GM19238 (cell line): ENCODE measurements around the gene SEMA6B.

Experiments
- DNase-seq: peaks from one replicate; pipeline ENCODE4 v3.0.0; 2011; ENCODE audit warnings: low spot score; ENCODE audit not compliant: insufficient read length

Gene SEMA6B

DNA sequence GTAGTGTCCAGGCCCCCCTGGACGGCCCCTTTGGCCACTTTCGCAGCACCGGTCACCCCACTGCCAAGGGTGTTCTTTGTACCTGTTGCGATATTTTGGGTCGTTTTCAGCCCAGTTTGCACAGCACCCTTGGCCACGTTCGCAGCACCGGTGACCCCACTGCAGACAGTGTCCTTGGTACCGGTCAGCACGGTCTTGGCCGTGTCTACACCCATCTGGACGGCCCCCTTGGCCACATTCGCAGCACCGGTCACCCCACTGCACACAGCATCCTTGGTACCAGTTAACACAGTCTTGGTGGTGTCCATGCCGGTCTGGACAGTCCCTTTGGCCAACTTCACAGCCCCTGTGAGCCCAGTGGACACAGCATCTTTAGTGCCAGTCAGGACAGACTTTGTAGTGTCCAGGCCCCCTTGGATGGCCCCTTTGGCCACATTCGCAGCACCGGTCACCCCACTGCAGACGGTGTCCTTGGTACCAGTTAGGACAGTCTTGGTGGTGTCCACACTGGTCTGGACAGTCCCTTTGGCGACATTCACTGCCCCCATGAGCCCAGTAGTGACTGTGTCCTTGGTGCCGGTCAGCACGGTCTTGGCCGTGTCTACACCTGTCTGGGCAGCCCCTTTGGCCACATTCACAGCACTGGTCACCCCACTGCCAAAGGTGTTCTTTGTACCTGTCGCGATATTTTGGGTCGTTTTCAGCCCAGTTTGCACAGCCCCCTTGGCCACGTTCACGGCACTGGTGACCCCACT is 48.0 kb downstream of the SEMA6B start:
- no peak for DNase-seq

DNA sequence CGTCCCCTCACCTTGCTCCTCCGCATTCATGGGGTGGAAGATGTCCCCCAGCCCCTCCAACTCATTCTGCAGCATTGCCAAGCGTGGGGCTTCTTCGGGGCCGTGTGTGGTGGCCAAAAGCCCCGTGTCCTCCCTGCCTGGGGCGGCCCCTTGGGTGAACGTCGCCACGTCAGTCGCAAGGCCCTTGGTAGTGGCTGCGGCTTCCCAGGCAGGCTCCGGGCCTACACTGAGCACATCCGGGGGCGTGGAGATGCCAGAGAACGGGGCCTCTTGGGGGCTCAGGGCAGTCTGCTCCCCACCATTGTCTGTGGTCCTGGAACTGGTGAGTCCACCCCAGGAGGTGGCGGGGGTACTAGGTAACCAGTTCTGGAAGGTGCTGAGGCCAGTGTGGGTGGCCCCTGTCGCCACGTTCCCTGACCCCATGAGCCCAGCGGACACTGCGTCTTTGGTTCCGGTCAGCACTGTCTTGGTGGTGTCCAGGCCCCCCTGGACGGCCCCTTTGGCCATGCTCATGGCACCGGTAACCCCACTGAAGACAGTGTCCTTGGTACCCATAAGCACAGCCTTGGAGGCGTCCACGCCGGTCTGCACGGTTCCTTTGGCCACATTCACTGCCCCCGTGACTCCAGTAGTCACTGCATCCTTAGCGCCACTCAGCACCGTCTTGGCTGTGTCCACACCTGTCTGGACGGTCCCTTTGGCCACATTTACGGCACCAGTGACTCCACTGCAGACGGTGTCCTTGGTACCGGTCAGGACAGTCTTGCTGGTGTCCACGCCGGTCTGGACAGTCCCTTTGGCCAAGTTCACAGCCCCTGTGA is 48.8 kb downstream of the SEMA6B start:
- no peak for DNase-seq

DNA sequence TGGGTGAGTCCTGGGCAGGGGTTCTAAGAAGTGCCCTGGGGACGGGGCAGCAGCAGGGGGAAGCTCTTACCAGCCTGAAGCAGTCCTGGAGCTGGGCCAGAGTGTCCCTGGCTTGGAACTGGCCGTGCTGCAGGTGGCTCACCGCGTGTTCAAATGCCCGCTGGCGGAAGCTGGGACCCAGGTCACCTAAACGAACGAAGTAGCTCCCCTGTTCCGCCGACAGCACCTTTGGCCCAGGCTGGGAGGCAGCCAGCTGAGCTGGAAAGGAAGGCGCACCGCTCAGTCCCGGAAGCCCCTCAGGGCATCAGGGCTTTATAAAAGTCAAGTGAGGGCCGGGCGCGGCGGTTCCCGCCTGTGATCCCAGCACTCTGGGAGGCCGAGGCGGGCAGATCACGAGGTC is 50.8 kb downstream of the SEMA6B start:
- no peak for DNase-seq

DNA sequence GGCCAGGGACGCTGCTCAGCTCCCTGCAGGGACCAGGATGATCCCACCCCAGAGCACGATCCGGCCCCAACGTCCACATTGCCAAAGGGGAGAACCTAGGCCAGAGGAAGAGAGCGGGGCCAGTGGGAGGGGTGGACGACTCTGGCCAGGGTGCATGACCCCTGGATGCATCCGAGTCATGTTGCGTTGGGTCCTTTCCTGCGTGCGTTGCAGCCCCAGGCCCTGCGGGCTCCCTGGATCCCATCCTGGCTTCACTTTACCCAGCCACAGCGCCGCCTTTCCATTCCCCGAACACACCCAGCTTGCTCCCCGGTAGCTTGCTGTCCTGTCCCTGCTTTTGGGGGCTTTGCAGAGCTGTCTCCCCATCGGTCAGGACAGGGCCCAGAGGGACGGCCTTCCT is 51.7 kb downstream of the SEMA6B start:
- DNase-seq, result no peak

DNA sequence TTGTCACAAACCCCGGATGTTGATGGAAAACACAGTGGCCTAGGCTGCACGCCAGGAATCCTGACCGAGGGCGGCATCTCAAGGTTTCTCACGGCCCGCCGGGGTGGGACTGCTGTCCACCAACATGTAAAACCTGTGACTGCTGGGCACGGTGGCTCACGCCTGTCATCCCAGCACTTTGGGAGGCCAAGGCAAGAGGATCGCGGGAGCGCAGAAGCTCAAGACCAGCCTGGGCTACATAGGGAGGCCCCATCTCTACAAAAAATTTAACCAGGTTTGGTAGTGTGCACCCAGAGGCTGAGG is 52.4 kb downstream of the SEMA6B start:
- no peak for DNase-seq

DNA sequence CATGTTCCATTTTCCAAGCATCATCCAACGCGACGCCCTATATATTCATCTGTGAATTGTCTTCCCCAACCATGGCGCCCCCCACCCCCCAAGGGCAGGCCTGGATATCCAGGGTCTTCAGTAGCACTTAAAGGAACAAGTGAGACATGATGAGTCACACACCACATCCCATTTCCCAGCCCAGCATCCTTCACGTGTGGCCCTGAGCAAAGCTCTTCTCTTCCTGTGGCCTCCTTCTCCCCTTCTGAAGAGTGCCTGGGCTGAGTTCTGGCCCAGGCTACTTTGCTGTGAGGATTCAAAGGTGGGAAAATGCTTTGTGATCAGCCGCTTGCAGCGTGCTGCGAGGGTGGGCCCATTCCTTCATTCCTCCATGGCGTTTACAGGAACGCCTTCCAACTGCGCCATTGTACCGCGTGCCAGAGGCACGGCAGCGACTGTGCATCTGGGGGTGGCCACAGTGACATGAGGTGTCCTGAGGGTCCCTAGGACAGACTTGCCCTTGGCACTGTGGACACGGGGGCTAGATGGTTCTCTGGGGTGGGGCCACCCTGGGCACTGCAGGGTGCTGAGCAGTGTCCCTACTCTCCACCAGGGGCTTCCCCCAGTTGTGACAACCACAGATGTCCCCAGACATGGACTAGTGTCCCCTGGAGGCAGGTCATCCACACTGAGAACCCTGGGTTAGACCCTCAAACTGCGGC is 52.9 kb downstream of the SEMA6B start:
- DNase-seq, result no peak

DNA sequence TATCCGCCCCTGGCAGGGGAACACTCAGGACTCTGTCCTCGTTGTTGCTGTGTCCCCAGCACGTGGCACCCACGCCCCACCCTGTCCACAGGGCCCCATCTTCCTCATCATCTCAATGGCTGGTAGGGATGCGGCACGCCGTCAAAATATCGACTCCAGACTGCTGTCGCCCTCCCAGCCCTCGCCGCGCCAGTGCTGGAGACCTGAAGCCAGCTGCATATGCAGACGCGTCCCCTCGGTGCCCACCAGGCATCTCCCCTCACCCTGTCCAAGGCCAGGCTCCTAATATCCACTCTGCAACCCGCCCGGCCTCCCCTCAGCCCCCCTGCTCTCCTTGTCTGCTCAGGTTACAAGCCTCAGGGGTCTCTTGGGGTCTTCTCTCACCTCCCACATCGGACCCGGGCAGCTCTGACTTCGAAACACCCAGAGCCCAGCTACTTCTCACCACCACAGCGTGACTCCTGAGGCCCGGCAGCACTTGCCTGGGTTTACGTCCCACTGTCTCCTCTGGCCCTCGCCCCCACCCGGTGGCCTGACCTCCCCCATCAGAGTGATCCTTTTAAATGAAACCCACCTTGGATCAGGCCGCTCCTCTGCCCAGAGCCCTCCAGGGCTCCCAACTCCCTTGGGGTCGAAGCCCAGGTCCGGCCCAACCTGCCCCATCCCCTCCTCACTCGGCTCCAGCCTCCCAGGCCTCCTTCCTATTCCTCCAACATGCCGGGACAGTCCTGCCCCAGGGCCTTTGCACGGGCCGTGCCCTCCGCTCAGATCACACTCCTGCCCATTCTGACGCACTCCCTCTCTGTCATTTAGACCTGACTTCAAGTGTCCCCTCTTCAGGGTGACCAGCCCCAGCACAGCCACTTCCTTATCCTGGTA is 53.7 kb downstream of the SEMA6B start:
- no peak for DNase-seq

DNA sequence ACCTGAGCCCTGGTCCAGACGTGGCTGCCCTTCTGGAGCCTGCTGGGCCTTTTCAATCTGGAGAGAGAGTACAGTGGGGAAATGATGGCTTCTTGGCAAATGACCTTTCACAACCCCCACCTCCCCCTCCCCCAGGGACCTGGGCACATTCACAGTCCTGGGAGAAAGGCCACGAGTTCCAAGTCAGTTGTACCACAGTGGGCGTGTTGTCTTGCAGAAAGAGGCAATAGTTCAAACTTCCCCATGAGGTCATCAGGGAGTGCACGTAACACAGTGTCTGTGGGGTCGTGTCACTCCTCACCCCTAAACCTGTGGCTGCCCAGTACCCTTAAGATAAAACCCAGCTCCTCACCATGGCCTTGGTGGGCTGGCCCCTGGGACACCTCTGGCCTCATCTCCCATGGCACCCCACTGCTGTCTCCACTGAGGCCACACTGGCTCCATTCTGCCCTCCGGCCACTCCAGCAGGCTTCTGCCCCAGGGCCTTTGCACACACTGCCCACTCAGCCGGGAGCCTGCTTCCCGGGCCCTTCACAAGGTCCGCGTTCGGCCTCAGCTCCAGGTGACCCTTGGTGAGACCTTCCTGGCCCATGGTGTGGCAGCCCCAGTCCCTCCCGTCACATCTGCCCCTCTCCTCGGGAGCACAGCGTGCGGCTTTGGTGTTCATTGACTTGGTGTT is 54.5 kb downstream of the SEMA6B start:
- no peak for DNase-seq

DNA sequence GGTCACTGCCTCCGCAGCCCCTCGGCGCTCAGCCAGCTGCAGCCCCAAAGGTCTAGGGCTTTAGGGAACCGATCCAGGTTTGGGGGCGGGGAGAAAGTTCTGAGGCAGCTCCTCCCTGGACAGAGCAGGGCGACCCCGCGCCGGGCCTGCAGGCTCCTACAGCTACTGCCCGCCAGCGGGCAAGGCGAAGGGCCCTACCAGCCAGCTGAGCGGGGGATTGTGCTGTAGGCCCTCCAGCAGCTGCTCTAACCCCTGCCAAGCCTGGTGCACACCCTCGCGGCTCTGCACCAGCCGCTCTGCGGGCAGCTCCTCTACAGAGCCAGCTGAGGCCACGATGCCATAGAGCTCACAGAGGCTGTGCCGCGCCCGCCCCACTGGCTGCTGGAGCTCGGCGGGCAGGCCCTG is 55.2 kb downstream of the SEMA6B start:
- no peak for DNase-seq

DNA sequence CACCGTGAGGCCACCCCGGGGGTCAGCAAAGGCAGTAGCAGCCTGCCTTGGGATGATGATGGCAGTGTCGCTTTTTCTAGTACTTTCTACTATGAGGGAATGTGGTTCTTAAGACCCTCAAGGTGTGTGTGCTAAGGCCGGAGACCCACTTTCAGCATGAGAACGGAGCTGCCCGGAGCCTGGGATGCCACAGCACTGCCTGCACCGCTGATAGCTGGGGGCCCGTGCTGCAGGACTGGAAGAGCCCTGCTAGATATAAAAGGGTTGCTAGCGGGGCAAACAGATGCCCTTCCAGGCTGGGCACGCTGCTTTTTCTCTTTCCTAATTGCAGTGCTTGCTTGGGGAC is 55.7 kb downstream of the SEMA6B start:
- no peak for DNase-seq

DNA sequence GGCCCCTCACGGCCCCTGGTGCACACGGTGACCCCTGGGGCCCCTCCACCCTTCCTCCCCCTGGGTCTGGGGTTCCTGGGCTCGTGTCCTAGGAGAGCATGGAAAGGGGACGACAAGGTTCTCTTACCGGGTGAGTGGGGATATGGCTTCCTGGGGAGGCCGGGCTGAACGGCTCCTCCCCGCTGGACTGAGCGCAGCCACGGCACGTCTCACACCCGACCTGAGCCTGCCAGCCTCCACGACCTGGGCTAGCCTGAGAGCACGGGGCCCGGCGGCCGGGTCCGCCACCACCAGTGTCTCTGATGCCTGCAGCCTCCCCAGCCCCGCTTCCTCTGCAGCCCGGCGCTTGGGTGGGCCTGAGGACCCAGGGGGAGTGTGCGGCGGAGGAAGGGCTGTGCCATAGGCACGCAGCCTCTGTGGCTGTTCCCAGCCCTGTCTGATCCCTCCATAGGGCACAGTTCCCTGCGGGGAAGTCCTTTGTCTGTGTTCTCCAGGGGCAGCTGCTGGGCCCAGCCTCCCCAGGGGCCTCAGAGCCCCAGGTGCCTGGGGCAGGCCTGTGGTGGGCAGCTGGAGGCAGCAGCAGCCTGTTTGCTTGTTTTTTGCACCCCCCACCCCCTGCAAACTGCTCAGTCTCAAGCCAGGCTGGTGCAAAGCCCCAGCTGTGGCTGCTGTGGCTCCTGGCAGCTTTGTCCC is 56.2 kb downstream of the SEMA6B start:
- DNase-seq, result no peak

DNA sequence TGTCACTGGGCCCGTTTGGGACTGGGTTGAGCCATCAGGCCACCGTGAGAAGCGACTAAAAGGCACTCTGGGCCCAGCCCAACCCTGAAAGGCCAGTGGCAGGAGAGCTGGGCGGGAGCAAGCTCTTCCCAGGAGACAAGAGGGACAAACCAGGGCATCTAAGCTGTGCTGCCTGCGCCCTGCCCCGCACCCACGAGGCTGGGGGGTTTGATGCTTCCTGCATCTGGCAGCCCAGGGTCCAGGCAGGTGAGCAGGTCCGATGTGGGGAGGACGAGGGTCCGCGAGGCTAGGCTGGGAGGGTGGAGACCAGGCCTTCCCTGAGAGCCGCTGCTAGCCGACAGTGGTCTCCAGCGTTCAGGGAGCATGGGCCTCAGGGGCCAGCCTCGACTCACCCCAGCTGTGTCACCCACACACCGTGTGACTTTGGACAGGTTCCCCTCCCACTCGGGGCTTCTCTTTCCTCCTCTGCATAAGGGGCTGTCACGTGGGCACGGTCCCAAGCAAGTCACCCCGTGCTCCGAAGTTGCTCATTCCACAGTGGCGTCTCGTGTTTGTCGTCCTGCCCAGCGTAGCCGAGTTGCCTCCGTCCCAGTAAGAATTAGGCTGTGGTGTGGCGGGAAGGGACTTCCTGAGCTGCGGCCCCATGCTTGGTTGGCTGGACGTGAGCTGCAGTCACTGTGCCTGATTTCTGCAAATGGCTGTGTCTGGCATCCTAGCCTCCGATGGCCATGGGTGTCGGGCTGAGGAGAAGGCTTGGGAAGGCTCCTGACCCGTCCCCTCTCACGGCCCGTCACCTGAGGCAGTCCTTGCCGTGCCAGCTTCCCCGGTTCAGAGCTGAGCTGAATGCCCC is 57.0 kb downstream of the SEMA6B start:
- DNase-seq, result no peak

DNA sequence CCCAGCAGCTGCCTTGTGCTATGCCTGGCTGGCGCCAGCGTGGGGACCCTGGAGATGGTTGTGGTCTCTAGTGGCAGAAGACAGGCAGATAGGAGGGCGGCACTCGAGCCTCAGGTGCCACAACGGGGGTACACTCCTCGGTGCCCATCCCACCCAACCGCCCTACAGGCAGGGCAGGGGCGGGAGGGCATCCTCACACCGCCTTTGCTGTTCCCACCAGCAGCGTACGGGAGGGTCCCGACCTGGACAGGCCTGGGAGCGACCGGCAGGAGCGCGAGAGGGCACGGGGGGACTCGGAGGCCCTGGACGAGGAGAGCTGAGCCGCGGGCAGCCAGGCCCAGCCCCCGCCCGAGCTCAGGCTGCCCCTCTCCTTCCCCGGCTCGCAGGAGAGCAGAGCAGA is 57.8 kb downstream of the SEMA6B start:
- no peak for DNase-seq

DNA sequence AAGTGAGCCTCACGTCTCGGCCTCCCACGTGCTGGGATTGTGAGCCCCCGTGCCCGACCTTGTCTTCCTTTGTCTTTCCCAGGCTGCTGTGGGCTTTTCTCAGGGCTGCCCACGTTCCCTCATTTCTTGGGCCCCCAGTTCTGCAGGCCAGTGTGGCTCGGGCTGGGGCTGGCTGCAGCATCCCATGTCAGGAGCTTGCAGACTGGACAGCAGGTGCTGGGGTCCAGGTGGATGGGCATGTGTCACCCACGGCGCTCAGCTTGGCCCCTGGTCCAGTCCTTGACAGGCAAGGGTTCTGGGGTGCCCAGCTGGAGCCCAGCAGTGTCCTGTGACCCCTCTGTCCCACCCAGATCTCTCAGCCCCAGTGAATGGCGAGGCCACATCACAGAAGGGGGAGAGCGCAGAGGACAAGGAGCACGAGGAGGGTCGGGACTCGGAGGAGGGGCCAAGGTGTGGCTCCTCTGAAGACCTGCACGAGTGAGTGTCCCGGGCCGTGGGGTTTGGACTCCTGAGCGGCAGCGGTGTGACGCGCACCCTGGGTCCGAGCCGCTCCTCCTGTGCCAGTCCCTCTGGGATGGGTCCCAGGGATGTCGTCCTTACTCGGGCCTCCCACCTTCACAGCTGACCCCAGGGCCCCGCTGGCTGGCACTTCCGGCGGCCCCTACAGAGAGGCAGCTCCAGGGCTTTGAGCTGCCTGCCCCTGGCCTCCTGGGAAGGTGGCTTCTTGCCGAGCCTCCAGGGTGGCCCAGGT is 58.5 kb downstream of the SEMA6B start:
- no peak for DNase-seq

DNA sequence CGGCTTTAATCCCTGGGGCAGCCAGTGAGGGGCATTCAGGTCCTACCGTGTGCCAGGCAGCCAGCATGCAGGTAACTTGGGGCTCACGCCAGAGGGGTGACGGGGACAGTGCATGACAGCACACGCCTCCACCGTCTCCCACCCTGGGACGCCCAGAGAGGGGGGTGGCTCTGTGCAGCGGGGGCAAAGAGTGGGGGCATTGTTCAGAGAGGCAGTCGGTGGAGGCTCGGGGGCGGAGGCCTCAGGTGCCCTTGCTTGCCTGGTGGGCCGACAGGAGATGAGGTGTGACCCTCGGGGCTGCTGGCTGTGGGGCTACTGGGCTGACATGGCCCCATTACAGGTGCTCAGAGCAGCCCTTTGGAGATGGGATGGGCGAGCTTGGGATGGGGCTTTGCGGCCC is 59.6 kb downstream of the SEMA6B start:
- no peak for DNase-seq

DNA sequence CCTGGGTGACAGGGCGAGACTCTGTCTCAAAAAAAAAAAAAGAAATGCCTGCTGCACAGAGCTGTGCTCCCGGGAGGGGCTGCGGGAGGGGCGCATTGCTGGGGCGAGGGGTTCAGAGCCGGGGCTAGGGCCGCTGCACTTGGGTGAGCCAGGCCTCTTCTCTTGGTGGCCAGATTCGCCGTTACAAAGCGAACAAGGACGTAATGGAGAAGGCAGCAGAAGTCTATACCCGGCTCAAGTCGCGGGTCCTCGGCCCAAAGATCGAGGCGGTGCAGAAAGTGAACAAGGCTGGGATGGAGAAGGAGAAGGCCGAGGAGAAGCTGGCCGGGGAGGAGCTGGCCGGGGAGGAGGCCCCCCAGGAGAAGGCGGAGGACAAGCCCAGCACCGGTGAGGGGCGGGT is 60.2 kb downstream of the SEMA6B start:
- DNase-seq, result no peak

DNA sequence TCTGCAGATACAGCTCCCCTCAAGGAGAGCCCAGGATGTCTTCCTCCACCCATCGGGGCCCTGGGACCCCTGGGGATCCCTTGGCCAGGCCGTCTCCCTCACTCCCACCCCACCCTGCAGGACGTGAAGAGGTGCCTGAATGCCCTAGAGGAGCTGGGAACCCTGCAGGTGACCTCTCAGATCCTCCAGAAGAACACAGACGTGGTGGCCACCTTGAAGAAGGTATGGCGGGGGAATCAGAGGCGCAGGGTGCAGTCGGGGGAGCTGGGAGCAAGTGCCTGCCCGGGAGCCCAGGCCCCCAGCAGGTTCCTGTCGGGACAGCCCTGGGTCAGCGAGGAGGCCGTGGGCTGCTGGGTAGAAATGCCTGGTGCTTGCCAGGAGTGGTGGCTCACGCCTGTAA is 60.8 kb downstream of the SEMA6B start:
- DNase-seq, result no peak

DNA sequence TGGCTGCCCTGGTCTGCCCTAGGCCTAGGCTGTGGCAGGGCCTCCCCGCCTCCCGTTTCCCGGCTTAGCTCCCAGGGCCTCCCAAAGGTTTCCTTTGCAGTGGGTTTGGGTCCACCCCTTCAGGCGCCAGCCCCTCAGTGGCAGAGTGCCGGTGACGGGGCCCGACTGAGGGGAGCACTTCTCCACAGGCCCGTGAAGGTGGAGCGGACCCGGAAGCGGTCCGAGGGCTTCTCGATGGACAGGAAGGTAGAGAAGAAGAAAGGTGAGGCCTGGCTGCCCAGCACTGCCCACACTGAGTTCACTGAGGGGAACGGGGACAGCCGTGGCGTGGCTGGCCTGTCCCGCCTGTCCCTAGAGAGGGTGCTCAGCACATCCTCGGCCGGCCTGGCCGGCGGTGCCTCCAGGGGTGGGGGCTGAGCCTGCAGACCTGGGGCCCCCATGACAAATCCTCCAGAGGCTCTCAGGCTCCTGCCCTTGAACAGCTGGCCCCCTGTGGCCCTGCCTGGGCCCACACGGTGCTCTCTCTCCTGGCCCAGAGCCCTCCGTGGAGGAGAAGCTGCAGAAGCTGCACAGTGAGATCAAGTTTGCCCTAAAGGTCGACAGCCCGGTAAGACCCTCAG is 61.6 kb downstream of the SEMA6B start:
- DNase-seq, result no peak
